Raji (cell line): ENCODE measurements around the gene PCDHA1.

ENCODE experiments used
- POLR2A ChIP-seq: IDR thresholded peaks from 2 replicates; pipeline ENCODE4 v1.6.1; 2011; ENCODE audit warnings: low read depth, low read length, control low read depth; ENCODE audit not compliant: insufficient read depth

The PCDHA1 gene

DNA sequence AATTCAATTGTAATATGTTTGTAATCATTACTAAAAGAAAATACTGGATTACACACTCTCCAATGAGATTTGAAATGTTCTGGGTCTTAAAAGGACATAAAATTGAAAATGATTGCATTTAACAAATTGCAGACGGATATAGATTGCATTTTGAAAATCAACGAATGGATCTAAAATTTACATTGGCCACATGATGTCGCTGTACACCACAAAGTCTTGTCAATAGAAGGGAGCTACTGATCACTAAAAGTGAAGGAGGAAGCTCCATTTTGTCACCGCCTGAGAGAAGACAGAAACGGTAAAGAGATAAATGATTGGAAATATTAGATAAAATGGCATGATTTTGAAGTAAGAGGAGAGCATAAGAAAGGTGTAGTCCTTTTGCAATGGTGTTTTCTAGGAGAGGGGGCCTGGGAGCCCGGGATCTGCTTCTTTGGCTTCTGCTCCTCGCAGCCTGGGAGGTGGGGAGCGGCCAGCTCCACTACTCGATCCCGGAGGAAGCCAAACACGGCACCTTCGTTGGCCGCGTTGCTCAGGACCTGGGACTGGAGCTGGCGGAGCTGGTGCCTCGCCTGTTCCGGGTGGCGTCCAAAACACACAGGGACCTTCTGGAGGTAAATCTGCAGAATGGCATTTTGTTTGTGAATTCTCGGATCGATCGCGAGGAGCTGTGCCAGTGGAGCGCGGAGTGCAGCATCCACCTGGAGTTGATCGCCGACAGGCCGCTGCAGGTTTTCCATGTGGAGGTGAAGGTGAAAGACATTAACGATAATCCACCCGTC lies at the start of gene PCDHA1:
PCDHA1 (plus strand) TSS at position 236 of the 782 bp plus-strand sequence.
- TF ChIP-seq POLR2A: no peak

DNA sequence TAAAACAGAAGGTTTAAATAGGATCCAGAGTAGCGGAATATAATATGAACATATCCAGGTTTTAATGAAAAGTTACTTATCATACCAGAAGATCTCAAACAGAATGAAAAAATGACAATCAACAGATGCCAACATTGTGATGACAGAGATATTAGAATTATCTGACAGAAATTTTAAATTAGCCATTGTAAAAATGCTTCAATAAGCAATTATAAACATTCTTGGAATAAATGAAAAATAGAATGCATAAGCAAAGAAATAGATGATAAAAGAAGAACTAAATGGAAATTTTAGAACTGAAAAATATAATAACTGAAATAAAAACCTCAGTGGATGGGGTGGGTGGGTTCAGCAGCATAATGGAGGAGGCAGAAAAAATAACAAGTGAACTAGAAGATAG lies 48.5 kb upstream of the PCDHA1 start:
- TF ChIP-seq POLR2A: no peak

DNA sequence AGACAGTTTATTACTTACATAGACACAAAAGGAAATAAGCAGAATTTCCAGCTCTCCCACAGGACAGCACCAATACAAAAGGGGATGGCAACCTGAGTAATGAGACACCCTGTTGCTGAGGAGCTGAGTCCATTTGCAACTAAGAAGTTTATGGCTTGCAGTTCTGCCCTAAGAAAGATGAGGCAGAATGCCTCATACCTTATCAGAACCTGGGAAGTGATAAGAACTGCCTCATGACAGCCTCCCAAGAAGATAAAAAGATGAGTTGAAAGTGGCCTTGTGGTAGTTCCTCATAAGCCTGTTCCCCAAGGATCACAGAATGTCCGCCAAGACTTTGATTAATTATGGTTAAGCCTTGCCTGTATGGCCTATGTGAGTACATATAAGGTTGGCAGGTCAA lies 44.0 kb upstream of the PCDHA1 start:
- no peak for TF ChIP-seq POLR2A

DNA sequence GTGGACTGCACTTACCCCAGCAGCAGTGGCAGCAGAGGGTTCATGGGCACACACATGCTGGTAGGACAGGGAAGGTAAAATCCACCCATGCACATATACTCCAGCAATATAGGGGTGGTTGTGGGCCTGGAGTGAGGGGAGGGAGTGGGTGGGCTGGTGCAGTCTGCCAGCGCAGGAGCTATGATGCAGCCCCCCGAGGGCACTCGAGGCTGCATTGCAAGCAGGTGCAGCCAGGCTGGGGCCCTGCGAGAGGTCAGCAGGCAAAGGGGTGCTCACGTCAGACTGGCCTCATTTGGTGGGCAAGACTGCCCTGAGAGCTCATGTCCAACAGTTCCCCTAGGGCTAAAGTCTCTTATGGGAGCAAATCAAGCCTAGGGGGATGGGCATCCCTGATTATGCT lies 32.4 kb upstream of the PCDHA1 start:
- no peak for TF ChIP-seq POLR2A

DNA sequence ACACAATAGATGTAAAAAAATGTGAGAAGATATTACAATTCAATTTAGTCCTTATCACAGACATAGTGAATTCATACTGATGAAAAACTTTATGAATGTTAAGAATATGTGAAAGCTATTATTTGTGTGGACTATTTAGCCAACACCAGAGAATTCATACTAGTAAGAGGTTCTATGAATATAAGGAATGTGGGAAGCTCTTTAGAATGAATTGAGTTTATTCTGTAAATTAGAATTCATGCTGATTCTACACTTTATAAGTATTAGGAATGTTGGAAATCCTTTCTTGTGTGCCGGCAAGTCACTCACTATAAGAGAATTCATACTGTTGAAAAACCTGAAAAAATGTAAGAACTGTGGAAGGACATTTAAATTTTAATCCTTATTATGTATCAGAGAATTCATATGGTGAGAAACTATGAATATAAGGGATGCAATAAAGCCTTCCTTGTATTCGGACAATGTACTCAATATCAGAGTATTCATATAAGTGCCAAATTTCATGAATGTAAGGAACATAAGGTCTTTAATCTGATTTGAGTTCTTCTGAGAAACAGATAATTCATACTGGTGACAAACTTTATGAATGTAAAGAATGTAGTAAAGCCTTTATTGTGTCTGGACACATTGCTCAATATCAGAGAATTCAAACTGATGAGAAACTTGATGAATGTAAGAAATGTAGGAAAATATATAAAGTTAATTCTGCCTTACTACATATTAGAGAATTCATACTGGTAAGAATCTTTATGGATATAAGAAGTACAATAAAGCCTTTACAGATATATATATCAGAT lies 21.6 kb upstream of the PCDHA1 start:
- no peak for TF ChIP-seq POLR2A

DNA sequence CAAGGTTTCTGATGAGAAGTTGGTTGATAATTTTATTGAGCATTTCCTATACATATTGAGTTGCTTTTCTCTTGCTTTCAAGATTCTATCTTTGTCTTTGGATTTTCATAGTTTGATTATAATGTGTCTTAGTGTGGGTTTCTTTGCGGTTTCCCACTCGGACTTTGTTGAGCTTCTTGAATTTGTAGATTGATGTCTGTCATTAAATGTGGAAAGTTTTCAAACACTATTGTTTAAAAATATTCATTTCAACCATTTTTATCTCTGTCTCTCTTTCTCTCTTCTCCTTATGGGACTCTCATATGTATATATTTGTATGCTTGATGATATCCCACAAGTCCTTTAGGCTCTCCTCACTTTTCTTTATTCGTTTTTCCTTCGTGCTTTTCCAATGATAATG lies 18.5 kb upstream of the PCDHA1 start:
- no peak for TF ChIP-seq POLR2A

DNA sequence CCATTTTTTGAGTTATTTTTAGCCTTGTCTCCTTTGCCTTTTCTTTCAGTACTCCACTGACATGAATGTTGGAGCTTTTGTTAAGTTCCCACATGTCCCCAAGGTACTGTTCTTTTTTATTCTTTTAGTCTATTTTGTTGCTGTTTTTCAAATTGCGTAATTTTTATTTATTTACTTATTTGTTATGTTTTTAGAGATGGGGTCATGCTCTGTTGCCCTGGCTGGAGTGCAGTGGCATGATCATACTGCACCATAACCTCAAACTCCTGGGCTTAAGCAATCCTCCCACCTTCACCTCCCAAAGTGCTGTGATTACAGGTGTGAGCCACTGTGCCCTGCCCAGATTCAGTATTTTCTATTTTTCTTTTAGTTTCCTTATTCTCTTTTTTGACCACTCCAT lies 5.4 kb upstream of the PCDHA1 start:
- no peak for TF ChIP-seq POLR2A

DNA sequence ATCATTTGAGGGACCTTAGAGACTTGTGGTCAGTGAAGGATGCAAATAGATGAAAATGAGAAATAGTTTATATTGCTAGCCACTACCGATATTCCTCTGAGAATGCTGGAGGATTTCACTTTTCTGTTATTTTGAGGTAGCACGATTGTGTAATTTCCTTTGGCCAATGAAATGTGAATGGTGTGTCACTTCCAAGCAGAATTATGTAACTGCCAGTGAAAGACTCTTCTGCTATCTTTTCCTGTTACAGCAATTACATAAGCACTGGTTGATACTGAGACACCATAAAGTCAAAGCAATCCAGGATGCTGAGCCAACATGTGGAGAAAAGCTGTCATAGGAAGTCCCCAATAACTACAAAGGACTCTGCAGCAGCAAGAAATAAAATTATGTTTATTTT lies 5.1 kb downstream of the PCDHA1 start:
- no peak for TF ChIP-seq POLR2A

DNA sequence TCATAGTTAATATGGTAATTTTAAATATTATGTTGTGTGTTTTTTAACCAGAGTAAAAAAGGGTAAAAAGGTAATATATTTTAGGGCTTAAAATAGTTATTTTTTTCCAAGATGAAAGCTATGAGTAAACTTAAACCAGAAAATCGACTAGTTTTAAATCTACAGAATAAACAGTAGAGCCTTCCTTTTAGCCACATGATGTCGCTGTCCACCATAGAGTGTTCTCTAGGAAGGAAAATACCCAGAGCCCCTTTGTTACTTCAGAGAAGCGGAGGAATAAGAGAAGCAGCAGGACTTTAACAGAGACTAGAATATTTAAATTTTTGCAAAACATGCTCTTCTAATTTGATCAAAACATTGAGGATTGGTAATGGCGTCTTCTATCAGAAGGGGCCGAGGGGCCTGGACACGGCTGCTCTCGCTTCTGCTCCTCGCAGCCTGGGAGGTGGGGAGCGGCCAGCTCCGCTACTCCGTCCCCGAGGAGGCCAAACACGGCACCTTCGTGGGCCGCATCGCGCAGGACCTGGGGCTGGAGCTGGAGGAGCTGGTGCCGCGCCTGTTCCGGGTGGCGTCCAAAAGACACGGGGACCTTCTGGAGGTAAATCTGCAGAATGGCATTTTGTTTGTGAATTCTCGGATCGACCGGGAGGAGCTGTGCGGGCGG lies 8.8 kb downstream of the PCDHA1 start, which contains the start of gene PCDHA2:
PCDHA2 (plus strand) TSS at position 258 of the 664 bp plus-strand sequence.
- TF ChIP-seq POLR2A: no peak

DNA sequence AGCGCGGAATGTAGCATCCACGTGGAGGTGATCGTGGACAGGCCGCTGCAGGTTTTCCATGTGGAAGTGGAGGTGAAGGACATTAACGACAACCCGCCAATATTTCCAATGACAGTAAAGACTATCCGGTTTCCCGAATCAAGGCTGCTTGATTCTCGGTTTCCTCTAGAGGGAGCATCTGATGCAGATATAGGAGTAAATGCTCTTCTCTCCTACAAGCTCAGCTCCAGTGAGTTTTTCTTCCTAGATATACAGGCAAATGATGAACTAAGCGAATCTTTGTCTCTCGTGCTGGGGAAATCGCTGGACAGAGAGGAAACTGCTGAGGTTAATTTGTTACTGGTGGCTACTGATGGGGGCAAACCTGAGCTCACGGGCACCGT lies 9.3 kb downstream of the PCDHA1 start:
- TF ChIP-seq POLR2A: no peak

DNA sequence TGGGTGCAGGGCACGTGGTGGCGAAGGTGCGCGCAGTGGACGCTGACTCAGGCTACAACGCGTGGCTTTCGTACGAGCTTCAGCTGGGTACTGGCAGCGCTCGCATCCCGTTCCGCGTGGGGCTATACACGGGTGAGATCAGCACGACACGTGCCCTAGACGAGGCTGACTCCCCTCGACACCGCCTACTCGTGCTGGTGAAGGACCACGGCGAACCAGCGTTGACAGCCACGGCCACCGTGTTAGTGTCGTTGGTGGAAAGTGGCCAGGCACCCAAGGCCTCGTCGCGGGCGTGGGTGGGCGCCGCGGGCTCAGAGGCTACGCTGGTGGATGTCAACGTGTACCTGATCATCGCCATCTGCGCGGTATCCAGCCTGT lies 10.8 kb downstream of the PCDHA1 start:
- no peak for TF ChIP-seq POLR2A

DNA sequence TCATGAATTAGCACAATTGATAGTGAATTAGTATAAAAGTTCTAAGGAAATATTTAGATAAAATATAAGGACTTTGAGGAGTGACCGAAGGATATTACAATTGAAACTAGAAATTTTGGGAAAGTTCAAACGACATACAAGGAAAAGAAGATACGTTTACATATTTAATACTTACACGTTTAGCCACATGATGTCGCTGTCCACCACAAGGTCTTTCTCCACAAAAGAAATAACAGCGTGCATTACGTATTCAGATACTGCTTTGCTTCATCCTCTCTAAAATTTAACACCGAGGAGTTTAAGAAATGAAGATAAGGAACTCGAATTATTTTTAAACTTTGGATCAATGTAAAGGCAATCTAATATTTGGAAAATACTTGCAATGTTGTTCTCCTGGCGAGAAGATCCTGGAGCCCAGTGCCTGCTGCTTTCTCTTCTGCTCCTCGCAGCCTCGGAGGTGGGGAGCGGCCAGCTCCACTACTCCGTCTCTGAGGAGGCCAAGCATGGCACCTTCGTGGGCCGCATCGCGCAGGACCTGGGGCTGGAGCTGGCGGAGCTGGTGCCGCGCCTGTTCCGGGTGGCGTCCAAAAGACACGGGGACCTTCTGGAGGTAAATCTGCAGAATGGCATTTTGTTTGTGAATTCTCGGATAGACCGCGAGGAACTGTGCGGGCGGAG lies 15.0 kb downstream of the PCDHA1 start, which contains the start of gene PCDHA3:
PCDHA3 (plus strand) TSS at position 242 of the 678 bp plus-strand sequence.
- TF ChIP-seq POLR2A: no peak

DNA sequence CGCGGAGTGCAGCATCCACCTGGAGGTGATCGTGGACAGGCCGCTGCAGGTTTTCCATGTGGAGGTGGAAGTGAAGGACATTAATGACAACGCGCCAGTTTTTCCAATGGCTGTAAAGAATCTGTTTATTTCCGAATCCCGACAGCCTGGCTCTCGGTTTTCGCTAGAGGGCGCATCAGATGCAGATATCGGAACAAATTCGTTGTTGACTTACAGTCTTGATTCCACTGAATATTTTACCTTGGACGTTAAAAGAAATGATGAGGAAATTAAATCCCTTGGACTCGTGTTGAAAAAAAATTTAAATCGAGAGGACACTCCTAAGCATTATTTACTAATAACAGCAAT lies 15.5 kb downstream of the PCDHA1 start:
- TF ChIP-seq POLR2A: no peak

DNA sequence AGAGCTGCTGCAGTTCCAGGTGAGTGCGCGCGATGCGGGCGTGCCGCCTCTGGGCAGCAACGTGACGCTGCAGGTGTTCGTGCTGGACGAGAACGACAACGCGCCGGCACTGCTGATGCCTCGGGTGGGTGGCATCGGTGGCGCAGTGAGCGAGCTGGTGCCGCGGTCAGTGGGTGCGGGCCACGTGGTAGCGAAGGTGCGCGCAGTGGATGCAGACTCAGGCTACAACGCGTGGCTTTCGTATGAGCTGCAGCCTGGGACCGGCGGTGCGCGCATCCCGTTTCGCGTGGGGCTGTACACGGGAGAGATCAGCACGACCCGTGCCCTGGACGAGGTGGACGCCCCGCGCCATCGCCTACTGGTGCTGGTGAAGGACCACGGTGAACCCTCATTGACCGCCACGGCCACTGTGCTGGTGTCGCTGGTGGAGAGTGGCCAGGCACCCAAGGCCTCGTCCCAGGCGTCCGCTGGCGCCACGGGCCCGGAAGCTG lies 16.9 kb downstream of the PCDHA1 start:
- no peak for TF ChIP-seq POLR2A
